Heart left ventricle (tissue), 13 donors: ENCODE measurements around the gene SZT2.

Experiments
- POLR2A ChIP-seq, 2 donors: fragments of 450-650 bp; IDR thresholded peaks; one replicate each; pipeline ENCODE4 v1.6.1; 2017; ENCODE audit warnings: antibody characterized with exemption in 2 of 2, mild to moderate bottlenecking in 2 of 2, moderate library complexity in 2 of 2
- TF ChIP-seq, protein P1 (sequence below), 12 donors: fragments of 200-600 bp; sonication (generic) in 4 of 12; IDR thresholded peaks; one replicate each; pipeline versions ENCODE4 v1.5.0 to v1.8.0; 2018 to 2022; ENCODE audit warnings: antibody characterized with exemption in 12 of 12, mild to moderate bottlenecking in 5 of 12
- donor health status: ischemic (EF 13 %, LVEDD 7.1; RV severe dilation, severe dysfunction).
- donor health status: DM: no; HTN: yes; CAD: no.
- donor health status: DM: no; HTN: no; CAD: no.
- donor health status: ischemic (EF 25% LVEDD 6.9; RV normal size, moderate dysfunction).
- donor health status: ischemic (EF 25% LVEDD 5.7; RV mildly dilated, moderate dysfunction).
- donor health status: ischemic (EF 35%, LVEDD 5.7; RV mildly dilated, moderate dysfunction).
- donor health status: nonischemic (EF 11% LVEDD 7.7; RV severe dilation, severe dysfunction).
- donor health status: DM: yes; HTN: yes; CAD: no.
- donor health status: PGD.
- donor health status: ischemic (EF 29% LVEDD 5.4; RV normal size, mild dysfunction).
- donor health status: nonischemic (EF 23%, LVEDD 6.1; RV moderate dilation, normal function).

DNA sequence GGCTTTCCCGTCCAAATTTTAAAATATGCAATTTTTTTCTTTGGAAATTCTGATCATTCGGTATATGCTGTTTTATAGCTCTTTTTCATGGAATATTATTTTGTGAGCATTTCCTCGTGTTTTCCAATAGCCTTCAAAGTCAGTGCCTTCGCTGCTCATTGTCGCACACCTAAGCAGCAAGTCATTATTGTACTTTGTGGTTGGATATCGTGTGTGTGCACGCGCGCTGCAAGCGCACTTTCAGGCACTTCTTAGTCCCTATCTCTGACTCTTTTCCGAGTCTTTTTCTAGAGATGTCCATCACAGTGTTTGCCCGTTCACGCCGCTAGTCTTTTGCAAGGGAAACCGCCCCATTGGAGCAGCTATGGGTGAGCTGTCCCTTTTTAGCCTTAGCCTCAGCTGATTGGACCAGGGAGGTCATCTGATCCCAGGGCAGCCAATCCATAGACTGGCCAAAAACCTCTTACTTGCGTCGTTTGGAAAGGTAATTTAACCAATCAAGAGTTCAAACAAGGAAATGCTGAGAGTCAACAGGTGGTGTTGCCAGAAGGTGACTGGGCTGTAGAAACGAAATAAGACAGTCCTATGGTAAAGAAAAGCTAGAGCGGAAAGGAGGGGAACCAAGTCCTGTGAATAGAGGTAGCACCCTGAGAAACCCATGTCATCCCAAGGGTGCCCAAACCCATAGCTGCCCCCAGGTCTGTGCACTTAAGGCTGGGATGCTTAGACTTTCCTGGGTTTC, 64.7 kb downstream of the SZT2 start:
- TF ChIP-seq, protein P1, sequence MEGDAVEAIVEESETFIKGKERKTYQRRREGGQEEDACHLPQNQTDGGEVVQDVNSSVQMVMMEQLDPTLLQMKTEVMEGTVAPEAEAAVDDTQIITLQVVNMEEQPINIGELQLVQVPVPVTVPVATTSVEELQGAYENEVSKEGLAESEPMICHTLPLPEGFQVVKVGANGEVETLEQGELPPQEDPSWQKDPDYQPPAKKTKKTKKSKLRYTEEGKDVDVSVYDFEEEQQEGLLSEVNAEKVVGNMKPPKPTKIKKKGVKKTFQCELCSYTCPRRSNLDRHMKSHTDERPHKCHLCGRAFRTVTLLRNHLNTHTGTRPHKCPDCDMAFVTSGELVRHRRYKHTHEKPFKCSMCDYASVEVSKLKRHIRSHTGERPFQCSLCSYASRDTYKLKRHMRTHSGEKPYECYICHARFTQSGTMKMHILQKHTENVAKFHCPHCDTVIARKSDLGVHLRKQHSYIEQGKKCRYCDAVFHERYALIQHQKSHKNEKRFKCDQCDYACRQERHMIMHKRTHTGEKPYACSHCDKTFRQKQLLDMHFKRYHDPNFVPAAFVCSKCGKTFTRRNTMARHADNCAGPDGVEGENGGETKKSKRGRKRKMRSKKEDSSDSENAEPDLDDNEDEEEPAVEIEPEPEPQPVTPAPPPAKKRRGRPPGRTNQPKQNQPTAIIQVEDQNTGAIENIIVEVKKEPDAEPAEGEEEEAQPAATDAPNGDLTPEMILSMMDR (IDR thresholded peaks at IDR 0.05): peak in 3 of 12 donors; percentile 6 to 34 (median 16)
- TF ChIP-seq POLR2A (IDR thresholded peaks at IDR 0.05): peak in 1 of 2 donors; percentile 12
